GM18505 (cell line): ENCODE results near the gene LRRC8D.
"Not testable (repeated sequence)": the region's sequence is repeated elsewhere in the genome, so short reads cannot be mapped to it uniquely, and the experiment has no call there.

Experiments used
- ATAC-seq: cut with Tn5 transposase; IDR thresholded peaks from one replicate; pipeline ENCODE4 v1.9.1; 2021; ENCODE audit not compliant: unreplicated experiment
- POLR2A ChIP-seq: IDR thresholded peaks from 4 replicates; pipeline ENCODE4 v1.6.1; 2011; ENCODE audit warnings: borderline replicate concordance; ENCODE audit not compliant: insufficient read depth, insufficient read length; ENCODE audit errors: extremely low read depth

Gene LRRC8D

GRCh38 chr1:89974256-89974655, 153.4 kb downstream of the LRRC8D start:
- TF ChIP-seq POLR2A, result no peak
- ATAC-seq, result no peak

GRCh38 chr1:89974696-89975470, 154.1 kb downstream of the LRRC8D start:
- no peak for ATAC-seq
- TF ChIP-seq POLR2A, result no peak

- no peak for TF ChIP-seq POLR2A
- no peak for ATAC-seq
Observed at GRCh38 chr1:89975540-89976125, 154.8 kb downstream of the LRRC8D start.

- no peak for ATAC-seq
- TF ChIP-seq POLR2A, result no peak
Observed at GRCh38 chr1:89978755-89979154, 157.9 kb downstream of the LRRC8D start.

GRCh38 chr1:89980605-89981004, 159.8 kb downstream of the LRRC8D start:
- no peak for ATAC-seq
- no peak for TF ChIP-seq POLR2A

- not testable (repeated sequence) for ATAC-seq
Observed at GRCh38 chr1:89982846-89983245, 162.0 kb downstream of the LRRC8D start.

- not testable (repeated sequence) for ATAC-seq
Observed at GRCh38 chr1:89984564-89985116, 163.8 kb downstream of the LRRC8D start.

- no peak for ATAC-seq
- no peak for TF ChIP-seq POLR2A
Observed at GRCh38 chr1:89986020-89986419, 165.2 kb downstream of the LRRC8D start.
